ENCODE data around the gene KCTD7. TPM values are rescaled to one million over a fixed set of nuclear protein-coding genes. Genes with fewer than 3 reads are reported as not detected.
"Not testable (repeated sequence)": the region's sequence is repeated elsewhere in the genome, so short reads cannot be mapped to it uniquely, and the experiment has no call there.

KCTD7 gene
- total RNA-seq, 4 donors from 2014 or later = 13.7 to 27.9 (median 18.3) TPM

DNA sequence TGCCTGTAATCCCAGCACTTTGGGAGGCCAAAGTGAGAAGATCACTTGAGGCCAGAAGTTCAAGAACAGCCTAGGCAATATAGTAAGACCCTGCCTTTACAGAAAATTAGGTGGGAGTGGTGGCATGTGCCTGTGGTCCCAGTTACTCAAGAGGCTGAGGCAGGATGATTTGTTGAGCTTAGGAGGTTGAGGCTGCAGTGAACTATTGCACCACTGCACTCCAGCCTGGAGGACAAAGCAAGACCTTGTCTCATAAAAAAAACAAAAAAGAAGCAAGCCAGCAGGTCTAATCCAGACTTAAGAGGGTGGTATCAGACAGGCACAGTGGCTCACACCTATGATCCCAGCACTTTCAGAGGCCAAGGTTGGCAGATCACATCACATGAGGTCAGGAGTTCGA is 24.5 kb upstream of the KCTD7 start:
- H3K27me3 ChIP-seq = no peaks in the 10 kb centered on the region
- 100% methylated on average over 1 of the region's 1 CpG for WGBS, 2 donors (ENCODE audit: low coverage in 1 of 2)
- H3K4me3 ChIP-seq = no peak overlapping the region
- H3K27ac ChIP-seq = no peak overlapping the region
- no peak for ATAC-seq
- no peaks in the 10 kb centered on the region for H3K36me3 ChIP-seq
- TF ChIP-seq POLR2A (IDR thresholded peaks at IDR 0.05) (no peak), EP300 (IDR thresholded peaks at IDR 0.05) (no peak), POLR2AphosphoS5 (IDR thresholded peaks at IDR 0.05) (no peak), CTCF (IDR thresholded peaks at IDR 0.05) (no peak)
- no peaks in the 10 kb centered on the region for H3K9me3 ChIP-seq
- H3K4me1 ChIP-seq = no peaks in the 10 kb centered on the region

GRCh38 chr7:66606540-66607291 is 22.0 kb upstream of the KCTD7 start:
- not testable (repeated sequence) for H3K36me3 ChIP-seq, ATAC-seq, H3K9me3 ChIP-seq, H3K4me3 ChIP-seq, H3K27ac ChIP-seq, H3K27me3 ChIP-seq, H3K4me1 ChIP-seq
- WGBS, 2 donors (ENCODE audit: low coverage in 1 of 2) = 93 to 100% methylated on average over 2 to 24 of the region's 34 CpGs

- Histone ChIP-seq H3K36me3 (no peaks in the 10 kb centered on the region), H3K4me1 (no peaks in the 10 kb centered on the region), H3K27me3 (no peaks in the 10 kb centered on the region), H3K4me3 (no peak overlapping the region), H3K27ac (no peak overlapping the region), H3K9me3 (no peaks in the 10 kb centered on the region)
- ATAC-seq = no peak
- 55 to 69% methylated on average over 1 to 3 of the region's 3 CpGs for WGBS, 2 donors (ENCODE audit: low coverage in 1 of 2)
- TF ChIP-seq EP300 (IDR thresholded peaks at IDR 0.05) (no peak), POLR2AphosphoS5 (IDR thresholded peaks at IDR 0.05) (no peak)
Observed at GRCh38 chr7:66609176-66609575, 19.5 kb upstream of the KCTD7 start.

DNA sequence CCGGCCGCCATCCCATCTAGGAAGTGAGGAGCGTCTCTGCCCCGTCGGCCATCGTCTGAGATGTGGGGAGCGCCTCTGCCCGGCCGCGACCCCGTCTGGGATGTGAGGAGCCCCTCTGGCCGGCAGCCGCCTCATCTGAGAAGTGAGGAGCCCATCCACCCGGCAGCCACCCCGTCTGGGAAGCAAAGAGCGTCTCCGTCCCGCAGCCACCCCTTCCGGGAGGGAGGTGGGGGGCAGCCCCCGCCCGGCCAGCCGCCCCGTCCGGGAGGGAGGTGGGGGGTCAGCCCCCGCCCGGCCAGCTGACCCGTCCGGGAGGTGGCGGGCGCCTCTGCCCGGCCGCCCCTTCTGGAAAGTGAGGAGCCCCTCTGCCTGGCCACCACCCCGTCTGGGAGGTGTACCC is 14.1 kb upstream of the KCTD7 start:
- not testable (repeated sequence) for H3K27me3 ChIP-seq, H3K36me3 ChIP-seq, H3K4me1 ChIP-seq, H3K4me3 ChIP-seq, H3K9me3 ChIP-seq, H3K27ac ChIP-seq, ATAC-seq
- no CpG with 5 or more reads among the region's 33 CpGs for WGBS, 2 donors (ENCODE audit: low coverage in 1 of 2)

DNA sequence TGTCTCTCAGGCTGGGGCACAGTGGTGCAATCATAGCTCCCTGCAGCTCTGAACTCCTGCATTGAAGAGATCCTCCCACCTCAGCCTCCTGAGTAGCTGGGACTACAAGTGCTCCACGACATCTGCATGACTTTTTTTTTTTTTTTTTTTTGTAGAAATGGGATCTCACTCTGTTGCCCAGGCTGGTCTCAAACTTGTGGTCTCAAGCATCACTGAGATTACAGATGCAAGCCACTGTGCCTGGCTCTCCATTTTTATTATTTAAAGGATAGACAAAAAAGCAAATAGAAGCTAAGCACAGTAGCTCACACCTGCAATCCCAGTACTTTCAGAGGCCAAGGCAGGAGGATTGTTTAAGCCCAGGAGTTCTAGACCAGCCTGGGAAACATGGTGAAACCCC is 13.0 kb upstream of the KCTD7 start:
- H3K4me3 ChIP-seq = no peak overlapping the region
- 80 to 94% methylated on average over 1 of the region's 1 CpG for WGBS, 2 donors (ENCODE audit: low coverage in 1 of 2)
- H3K27me3 ChIP-seq = no peaks in the 10 kb centered on the region

GRCh38 chr7:66617295-66617694 is 11.4 kb upstream of the KCTD7 start:
- no peak for TF ChIP-seq EP300 (IDR thresholded peaks at IDR 0.05)
- TF ChIP-seq POLR2AphosphoS5 (IDR thresholded peaks at IDR 0.05) = peak; percentile 42
- no peak for TF ChIP-seq POLR2A (IDR thresholded peaks at IDR 0.05)
- no peak for TF ChIP-seq CTCF (IDR thresholded peaks at IDR 0.05)
- WGBS, 2 donors (ENCODE audit: low coverage in 1 of 2) = 49 to 54% methylated on average over 5 to 8 of the region's 8 CpGs
- no peaks in the 10 kb centered on the region for H3K36me3 ChIP-seq
- no peak for ATAC-seq
- no peak overlapping the region for H3K27ac ChIP-seq
- no peaks in the 10 kb centered on the region for H3K27me3 ChIP-seq
- H3K9me3 ChIP-seq = no peaks in the 10 kb centered on the region
- H3K4me3 ChIP-seq = no peak overlapping the region
- H3K4me1 ChIP-seq = no peaks in the 10 kb centered on the region

More for the DNA sequence above, 13.0 kb upstream of the KCTD7 start:
- no peaks in the 10 kb centered on the region for H3K4me1 ChIP-seq
- TF ChIP-seq POLR2AphosphoS5 (IDR thresholded peaks at IDR 0.05) (no peak), EP300 (IDR thresholded peaks at IDR 0.05) (no peak)
- no peak overlapping the region for H3K27ac ChIP-seq
- H3K9me3 ChIP-seq = no peaks in the 10 kb centered on the region
- no peaks in the 10 kb centered on the region for H3K36me3 ChIP-seq
- no peak for ATAC-seq

GRCh38 chr7:66619341-66619948 is 9.2 kb upstream of the KCTD7 start:
- H3K9me3 ChIP-seq, H3K4me1 ChIP-seq, H3K36me3 ChIP-seq, H3K27ac ChIP-seq, H3K27me3 ChIP-seq, ATAC-seq, H3K4me3 ChIP-seq: not testable (repeated sequence)
- 40 to 46% methylated on average over 1 to 4 of the region's 4 CpGs for WGBS, 2 donors (ENCODE audit: low coverage in 1 of 2)

Data from gastroesophageal sphincter (tissue), 4 donors.